Stimulated activated naive CD4-positive, alpha-beta T cell treated with Interleukin-2 at 50 U/mL for 16 hours (primary cell): ENCODE measurements around the gene RFXANK.
A peak's percentile ranks its signal among the peaks of the same experiment; 100 is the strongest.
"Not testable (repeated sequence)": the region's sequence is repeated elsewhere in the genome, so short reads cannot be mapped to it uniquely, and the experiment has no call there.

Experiments
- DNase-seq: peaks from one replicate; lab custom pipeline; 2025; lab: John Stamatoyannopoulos, UW

RFXANK gene, protein sequence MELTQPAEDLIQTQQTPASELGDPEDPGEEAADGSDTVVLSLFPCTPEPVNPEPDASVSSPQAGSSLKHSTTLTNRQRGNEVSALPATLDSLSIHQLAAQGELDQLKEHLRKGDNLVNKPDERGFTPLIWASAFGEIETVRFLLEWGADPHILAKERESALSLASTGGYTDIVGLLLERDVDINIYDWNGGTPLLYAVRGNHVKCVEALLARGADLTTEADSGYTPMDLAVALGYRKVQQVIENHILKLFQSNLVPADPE

DNA sequence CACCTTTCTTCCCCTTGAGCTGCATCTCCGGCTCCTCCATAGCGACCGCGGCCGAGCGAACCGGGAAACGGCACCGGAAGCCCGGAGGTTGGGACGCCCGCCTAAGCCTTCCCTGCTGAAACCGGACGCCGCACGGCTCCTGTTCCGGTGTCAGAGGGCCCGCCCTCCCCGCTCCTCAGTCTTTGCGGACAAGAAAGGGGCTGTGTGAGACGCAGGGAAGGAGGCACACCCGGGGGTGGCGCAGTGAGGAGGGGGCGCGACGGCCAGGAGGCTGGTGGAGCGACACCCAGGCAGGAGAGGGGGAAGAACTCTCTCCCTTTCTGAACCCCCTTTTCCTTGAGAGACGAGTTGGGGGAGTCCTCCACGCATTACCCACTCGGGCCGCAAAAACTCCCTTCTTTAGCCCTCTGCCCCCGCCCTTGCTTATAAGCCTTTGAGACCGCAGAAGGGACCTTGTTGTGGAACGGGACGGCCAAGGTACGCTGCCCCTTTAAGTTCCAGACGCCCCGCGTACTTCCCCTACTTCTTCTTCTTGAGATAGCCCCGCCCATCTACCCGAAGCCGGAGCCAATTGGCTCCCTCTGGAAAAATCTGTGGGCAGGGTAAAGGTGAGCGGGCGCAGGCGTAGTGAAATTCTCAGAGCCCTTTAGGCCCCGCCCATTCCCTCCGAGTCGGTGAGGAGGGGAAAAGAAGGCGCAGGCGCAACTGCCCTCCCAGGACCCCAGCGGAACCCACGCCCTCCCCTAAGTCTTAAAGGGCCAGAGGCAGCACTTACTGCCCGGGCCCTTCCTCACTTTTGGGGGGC, at the start of gene RFXANK, which contains the start of gene BORCS8:
RFXANK (plus strand) TSS at position 181 of the 805 bp plus-strand sequence. CDS start 1,689 bp downstream, outside the sequence.
BORCS8 (minus strand) TSS at position 75 of the 805 bp plus-strand sequence; CDS start at position 40, 35 bp downstream.
- peak; percentile 98 for DNase-seq

DNA sequence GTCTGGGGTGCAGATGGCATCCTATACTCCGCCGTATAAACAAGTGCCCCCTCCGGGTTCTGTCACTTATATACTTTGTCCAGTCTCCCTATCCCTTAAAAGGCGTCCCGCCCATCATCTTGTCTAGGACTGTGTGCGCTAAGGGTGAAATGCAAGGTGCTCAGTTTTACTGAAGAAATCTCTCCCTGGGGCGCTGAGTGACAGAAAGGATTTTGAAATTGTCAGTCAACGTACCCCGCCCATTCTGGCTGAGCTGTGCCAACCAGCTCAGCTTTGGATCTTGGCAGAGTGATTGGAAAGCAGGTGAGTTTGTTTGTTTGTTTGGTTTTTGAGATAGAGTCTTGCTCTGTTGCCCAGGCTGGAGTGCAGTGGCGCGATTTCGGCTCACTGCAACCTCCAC, 49.7 kb upstream of the RFXANK start:
- DNase-seq = no peak

DNA sequence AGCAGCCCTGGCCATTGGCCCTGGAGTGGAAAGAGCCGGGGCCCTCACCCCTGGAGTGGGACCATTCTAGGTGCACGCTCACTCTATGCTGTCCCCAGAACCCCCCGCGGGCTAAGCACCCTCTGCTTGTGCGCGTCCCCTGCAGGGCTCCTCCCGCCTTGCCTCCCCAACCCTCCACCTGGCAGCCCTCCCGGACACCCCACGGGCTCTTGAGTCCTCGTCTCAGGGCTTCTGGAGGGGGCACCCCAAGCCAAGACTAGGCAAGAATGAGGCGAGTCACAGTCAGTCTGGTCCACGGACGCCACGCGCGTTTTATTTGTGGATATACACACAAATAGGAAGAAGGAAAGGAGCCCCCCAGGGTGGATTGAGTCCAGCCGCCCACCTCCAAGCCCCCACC, 46.8 kb upstream of the RFXANK start:
- no peak for DNase-seq

DNA sequence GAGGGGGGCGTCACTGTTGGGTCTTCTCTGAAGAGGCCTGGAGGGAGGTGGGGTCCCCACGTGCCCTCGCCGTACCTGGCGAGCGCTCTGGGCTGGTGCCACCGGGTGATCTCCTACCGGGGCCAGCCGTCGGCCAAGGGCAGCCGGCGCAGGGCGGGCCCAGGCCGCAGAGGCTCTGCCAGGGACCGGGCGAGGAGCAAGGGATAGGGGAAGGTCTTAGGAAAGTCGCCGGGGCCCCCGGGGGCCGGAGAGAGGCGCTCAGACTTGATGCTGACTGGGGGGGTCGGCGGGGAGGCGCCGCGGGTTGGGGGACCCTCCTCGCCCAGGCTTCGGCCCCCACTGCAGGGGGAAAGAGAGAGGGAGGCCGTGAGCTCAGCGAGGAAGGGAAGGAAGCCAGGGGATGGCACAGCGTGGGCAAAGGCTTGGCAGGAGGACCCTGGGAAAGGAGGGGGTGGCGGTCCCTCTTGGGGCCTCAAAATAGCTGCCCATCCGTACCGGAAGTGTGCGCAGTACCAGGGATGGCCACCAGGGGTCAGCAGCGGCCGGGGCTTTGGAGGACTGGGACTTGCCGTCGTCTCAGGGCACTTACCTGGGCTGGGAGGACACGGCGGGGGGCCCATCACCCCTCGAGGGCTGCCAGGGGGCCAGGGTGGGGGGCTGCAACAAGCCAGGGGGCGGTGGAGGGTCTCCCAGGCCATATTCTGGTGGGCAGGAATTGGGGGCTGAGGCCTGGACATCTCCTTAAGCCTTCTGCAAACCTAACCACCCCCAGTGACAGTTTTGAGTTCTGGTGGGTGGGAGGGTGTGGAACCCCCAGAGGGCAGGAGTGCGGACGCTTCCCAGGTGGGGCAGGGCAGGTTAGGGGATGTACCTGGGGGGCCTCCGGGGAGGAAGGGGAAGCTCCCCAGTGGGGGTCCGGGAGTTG, 46.1 kb upstream of the RFXANK start:
- DNase-seq = peak; percentile 77

DNA sequence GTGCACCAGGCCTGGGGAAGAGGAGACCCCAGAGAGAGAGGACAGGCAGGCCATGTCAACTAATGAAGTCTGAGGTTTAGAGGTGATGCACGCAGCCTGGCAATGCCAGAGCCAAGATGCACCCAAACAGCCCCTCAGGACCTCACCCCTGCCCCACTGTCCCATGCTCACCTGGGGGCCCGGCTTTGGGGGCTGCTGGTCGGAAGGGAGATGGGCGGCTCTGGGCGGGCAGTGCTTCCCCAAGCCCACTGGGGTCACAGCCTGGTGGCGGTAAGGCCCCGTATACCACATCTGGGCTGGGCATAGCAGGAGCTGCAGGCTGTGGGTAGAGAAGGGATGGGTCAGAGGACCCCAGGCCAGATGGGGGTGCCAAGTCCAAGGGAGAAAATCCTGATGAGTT, 45.2 kb upstream of the RFXANK start:
- no peak for DNase-seq

DNA sequence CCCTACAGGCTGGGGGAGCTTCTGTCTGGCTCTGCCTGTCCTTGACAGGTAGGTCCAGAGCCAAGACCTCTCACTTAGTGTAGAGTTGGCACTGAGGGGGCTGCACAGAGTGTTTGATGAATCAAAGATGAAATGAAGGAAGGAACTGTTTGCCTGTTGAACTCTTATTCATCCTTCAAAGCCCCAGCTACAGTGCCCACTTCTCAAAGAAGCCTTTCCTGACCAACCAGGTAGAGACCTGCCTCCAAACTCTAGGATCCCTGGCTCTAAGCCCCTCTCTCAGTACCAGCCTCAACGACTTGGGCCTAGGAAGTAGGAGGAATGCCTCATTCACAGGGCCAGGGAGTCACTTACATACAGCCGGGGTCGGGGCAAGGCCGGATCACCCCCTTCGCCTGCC, 44.7 kb upstream of the RFXANK start:
- DNase-seq = no peak

DNA sequence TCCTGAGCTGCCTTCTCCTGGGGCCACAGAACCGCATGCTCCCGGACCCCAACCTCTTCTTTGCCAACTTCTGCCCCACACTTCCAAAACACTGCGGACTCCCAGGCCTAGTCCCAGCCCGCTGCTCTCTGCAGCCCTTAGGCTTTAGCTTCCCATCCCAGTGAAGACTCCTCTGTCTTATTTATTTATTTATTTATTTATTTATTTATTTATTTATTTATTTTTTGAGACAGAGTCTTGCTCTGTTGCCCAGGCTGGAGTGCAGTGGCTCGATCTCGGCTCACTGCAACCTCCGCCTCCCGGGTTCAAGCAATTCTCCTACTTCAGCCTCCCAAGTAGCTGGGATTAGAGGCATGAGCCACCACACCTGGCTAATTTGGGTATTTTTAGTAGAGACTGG, 43.6 kb upstream of the RFXANK start:
- not testable (repeated sequence) for DNase-seq

DNA sequence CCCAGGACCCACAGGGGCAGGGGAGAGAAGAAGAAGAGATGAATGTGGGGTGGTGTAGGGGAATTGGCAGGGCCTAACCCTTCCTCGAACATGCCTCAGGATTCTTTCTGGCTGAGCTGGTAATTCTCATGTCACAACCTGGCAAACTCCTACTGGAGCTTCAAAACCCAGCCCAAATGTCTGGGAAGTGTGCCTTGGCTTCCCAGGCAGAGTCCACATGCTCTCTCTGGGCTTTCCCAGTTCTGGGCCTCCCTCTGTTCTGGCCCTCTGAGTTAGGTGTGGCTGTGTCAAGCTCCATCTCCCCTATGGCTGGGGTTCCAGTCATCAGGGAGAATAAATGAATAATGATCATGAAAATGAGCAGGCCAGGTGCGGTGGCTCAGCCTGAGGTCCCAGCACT, 42.6 kb upstream of the RFXANK start:
- DNase-seq = no peak

DNA sequence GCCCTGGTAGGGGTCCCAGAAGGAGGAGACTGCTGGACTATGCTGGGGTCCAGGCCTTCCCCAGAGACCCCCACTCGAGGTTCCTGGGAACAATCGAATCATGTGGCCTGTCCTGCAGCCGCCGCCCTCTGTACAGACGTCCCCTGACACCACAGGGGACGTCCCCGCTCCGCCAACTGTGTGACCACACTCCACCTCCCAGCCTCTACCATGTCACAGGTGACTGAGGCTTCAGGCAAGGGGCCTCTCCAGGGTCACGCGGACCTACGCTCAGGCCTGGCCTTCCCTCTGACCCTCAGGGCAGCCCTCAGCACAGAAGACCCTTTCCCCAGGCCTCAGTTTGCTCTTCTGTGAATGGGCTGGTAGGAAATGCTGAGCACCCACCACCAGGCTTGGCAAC, 40.6 kb upstream of the RFXANK start:
- DNase-seq = no peak

DNA sequence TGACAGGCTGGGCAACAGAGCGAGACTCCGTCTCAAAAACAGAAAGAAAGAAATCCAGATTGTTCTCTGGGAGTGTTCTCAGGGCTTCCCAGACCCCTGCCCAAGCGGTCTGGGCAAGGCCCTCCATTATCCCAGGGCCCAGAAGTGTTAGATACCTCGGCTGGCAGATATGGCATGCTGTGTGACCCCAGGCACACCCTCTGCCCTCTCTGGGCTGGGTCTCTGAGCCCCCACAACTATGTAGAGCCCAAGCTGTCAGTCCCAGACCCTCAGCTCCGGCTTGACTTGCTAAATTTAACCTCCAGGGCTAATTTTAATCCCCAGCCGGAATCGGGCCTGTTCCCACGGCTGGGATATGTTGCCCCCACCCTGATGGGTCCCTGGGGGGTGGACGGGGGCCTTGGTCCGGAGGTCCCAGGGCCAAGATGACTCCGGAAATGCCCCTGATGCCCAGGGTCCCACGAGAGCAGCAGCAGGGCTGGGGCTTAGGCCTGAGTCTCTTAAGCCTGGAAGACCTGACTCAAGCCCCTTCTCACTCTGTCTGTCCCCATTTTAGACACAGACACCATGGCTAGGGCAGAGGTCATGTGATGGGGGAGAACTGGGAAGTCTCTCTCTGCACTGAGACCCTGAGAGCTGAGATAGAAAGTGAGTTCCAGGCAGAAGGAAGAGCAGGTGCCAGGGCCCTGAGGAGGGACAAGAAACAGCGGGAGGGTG, 39.2 kb upstream of the RFXANK start:
- DNase-seq = no peak

DNA sequence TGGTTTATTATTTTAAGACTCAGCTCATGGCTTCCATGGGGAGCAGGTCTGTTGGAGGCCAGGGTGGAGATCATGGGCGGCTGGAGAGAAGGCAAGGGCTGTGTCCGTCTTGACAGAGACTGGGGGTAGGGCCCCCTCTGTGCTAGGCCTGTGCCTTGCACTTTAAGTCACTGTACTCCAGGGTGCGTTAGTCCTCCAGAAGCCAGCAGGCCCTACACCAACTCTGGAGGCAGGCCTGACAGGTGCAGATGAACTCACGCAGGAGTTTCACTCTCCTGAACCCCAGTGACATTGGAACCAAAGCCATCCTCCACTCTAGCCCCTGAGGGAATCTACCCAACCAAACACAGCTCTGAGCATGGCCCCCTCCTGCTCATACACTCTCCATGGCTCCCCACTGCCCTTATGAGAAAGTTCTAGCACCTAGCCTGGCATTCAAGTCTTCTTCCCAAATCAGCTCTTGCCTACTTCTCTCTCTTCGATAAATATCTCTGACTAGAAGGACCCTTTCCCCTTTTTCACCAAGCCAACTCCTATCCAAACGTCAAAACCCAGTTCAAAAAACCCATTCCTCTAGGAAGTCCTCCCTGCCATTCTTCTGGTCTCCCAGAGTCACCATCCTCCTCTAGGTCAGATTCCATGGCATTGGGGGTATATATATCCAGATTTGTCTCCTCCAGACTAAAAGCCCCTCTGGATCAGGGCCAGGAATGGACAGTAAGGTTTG, 37.1 kb upstream of the RFXANK start:
- no peak for DNase-seq

DNA sequence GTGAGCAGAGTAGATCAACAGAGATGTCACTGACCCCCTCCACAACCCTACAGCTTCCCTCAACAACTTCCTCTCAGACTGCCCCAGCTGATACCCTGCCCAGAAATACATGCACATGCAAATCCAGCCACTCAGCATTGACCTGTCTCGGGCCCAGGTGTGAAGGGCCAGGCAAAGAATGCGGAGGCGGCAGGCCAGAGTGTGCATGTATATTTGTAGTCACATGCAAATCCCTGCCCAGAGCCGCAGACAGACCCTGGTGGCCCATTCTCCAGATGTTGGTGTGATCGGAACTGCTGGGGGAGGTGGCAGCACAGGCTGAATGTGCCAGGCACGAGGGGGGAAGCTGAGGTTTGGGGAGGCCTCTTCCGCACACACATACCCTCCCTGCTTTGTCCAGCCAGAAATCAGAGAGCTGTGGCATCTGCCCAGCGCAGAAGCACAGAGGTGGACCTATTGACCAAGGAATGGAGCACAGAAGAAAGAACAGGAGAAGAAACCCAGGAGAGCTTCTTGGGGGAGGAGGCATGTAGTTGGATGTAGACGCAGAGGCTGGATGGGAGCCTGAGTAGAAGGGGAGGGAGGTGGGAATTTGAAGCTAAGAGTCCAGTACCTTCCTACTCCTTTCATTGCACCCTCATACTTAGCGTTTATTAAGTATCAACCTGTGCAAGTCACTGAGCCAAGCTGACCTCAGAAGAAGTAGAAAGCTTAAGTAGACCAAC, 36.4 kb upstream of the RFXANK start:
- no peak for DNase-seq

DNA sequence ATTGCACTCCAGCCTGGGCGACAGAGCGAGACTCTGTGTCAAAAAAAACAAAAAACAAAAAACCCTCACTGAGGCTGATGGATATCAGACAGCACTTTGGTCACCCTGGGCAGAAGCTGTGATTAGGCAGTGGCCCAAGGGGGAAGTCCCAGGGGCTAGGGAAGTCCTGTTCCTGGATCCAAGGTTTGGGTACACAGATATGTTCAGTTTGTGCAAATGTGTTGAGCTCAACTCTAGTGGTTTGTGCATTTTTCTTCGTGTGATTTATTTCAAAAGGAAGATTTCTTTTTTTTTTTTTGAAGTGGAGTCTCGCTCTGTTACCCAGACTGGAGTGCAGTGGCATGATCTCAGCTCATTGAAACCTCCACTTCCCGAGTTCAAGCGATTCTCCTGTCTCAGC, 34.2 kb upstream of the RFXANK start:
- no peak for DNase-seq

DNA sequence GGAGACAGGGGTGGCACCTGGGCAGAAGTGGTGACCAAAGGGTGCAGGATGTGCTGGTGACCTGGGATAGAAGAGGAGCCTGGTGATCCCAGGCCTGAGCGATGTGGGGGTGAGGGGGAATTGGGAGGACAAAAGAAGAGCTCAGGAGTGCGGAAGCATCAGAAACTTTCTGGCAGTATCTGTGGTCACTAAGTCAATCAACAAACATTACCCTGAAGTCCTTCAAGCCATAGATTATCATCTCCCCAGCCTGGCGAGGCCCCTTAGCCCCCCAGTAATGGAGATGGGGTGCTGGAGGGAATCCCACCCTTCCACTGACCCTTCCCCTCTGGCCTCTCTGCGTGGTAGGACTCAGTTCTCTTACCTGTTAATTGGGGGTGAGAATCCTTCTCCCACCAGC, 32.5 kb upstream of the RFXANK start:
- DNase-seq = no peak

DNA sequence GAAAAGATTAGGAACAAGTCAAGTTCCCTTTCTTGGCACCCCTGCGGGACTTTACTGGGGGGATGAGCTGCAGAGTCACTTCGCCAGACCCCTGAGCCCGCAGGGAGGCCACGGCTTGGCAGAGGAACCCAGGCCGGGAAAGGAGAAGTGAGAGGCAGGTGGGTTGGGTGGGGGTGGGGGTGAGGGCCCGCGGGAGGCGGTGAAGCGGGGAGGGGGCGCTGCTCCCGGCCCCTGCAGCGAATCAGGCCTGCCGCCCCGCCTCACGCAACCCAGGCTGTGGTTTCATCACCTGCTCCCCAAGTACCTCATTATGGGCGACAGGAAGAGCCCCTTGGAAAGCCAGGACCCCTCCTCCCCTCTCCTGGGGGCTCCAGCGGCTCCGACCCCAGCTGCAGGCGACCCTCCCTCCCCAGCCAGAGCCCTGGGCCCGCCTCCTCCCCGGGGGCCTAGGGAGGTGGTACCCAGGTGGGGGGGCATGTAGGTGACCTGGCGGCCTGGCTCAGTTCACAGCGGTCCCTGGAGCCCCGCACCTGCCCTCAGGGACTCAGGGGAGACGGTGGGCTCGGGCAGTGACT, 31.5 kb upstream of the RFXANK start:
- DNase-seq = no peak

DNA sequence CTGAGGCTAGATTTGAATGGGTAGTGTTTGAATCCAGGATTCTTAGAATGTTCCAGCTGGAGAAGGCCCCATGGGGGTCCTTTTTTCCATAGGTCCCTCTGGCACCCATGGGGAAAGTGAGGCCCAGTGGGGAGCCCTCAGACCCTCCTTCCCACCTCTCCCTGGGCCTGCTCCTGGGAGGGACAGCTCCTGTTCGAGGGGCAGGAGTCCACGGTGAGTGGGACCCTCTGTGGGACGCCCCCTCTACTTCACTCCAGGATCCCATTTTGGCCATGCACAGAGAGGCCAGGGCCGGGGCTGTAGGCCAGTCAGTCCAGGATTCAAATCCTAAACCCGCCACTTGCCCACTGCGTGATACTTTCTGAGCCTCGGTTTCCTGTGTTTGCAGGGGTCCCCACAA, 29.6 kb upstream of the RFXANK start:
- DNase-seq = no peak

DNA sequence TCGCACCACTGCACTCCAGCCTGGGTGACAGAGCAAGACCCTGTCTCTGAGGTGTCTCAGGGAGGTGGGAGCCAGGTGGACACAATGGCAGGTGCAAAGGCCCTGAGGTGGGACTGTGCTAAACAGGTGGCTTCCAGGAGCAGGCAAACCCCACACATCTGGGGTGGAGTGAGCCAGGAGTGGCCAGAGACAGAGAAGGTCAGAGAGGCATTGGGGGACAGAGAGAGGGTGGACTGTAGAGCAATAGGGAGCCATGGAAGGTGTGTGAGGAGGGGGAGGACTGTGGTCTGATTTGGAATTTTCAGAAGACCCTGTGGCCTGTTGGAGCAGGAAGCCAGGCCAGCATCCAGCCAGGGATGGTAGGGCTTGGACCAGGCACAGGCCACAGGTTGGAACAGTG, 26.7 kb upstream of the RFXANK start:
- DNase-seq = no peak

DNA sequence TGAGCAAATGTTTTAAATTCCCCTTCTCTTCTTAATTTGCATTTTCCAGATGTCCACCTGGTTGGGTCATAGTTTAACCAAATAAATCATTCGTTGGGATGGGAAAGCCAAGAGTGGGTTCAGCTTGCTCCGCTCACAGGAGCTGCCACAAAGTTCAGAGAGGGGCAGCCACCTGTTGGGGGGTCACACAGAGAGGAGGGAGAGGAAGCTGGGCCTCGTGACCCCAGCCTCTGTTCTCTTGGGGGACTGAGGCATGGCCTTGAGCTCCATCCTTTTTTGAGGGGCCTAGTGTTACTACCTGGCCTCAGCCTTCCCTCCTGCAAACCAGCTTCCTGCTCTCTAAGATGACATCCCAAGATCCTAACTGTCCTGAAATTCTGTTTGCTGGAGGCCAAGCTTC, 24.4 kb upstream of the RFXANK start:
- DNase-seq = no peak

DNA sequence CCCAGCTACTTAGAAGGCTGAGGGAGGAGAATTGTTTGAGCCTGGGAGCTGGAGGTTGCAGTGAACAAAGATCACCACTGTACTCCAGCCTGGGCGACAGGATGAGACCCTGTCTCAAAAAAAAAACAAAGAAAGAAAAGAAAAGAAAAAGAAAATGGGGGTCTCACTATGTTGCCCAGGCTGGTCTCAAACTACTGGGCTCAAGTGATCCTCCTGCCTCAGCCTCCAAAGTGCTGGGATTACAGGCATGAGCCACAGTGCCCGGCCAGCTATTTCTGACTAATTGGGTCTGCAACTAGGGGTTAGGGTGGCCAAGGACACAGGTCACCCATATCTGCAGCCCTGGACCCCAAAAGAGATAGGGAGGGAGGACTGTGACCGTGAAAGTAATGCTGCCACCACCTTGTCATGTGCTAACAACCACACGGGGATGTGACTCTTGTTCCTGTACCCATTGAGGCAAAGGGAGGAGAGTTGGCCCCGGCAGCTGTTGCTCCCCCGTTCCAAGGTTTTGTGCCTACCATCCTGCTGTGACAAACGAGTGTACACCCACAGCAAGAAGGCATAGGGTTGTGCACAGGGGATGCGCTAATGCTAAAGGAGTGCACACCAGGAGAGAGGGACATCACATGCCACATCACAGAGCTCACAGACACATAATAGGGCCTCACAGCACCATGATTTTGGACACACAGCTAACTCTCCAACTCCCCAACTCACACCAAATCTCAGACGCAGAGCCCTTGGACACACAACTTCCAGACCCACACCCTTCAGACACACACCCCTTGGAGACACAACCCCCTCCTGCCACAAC, 22.6 kb upstream of the RFXANK start:
- DNase-seq = no peak
